OCI-LY3 (cell line): Measurements from ENCODE around the gene ZNF644.

Source experiments
- H2AFZ ChIP-seq: fragments of 200-600, 300-600 bp; shearing (Covaris generic); 2 replicates; pipeline ENCODE4 v1.6.0; 2014; ENCODE audit warnings: antibody characterized with exemption, low read depth, low read length
- H3K27ac ChIP-seq: fragments of 200-600, 300-600 bp; sonication (generic); 2 replicates; pipeline ENCODE4 v1.5.1; 2014; ENCODE audit warnings: mild to moderate bottlenecking, low read length, moderate library complexity, mixed read lengths
- H3K27me3 ChIP-seq: fragments of 200-600, 300-600 bp; sonication (generic); 2 replicates; pipeline ENCODE4 v1.6.1; 2014; ENCODE audit warnings: low read depth, low read length, mixed read lengths
- H3K36me3 ChIP-seq: fragments of 200-600, 300-600 bp; sonication (generic); replicated peaks from 2 replicates; pipeline ENCODE3; 2014; ENCODE audit warnings: low read depth, low read length, mixed read lengths
- H3K4me1 ChIP-seq: fragments of 300-600, 200-600 bp; sonication (generic); 2 replicates; pipeline ENCODE4 v1.6.1; 2014; ENCODE audit warnings: low read length, mixed read lengths
- H3K4me2 ChIP-seq: fragments of 200-600, 300-600 bp; sonication (generic); 2 replicates; pipeline ENCODE4 v1.6.1; 2014; ENCODE audit warnings: low read length, mixed read lengths
- H3K4me3 ChIP-seq: fragments of 300-600, 200-600 bp; sonication (generic); 2 replicates; pipeline ENCODE4 v1.5.1; 2014; ENCODE audit warnings: antibody characterized with exemption, mild to moderate bottlenecking, low read length, moderate library complexity
- H3K79me2 ChIP-seq: fragments of 300-600, 200-600 bp; shearing (Covaris generic); 2 replicates; pipeline ENCODE4 v1.6.1; 2014; ENCODE audit warnings: mild to moderate bottlenecking, low read length, mixed read lengths
- H3K9ac ChIP-seq: fragments of 300-600, 200-600 bp; shearing (Covaris generic); 2 replicates; pipeline ENCODE4 v1.6.0; 2014; ENCODE audit warnings: mild to moderate bottlenecking, low read length, moderate library complexity
- H3K9me3 ChIP-seq: fragments of 200-600, 300-600 bp; shearing (Covaris generic); 2 replicates; pipeline ENCODE4 v1.6.1; 2014; ENCODE audit warnings: low read length, mixed read lengths; ENCODE audit not compliant: insufficient read depth
- H4K20me1 ChIP-seq: fragments of 200-600, 300-600 bp; sonication (generic); 2 replicates; pipeline ENCODE4 v1.6.1; 2016; ENCODE audit warnings: low read length, mixed read lengths; ENCODE audit not compliant: insufficient read depth
- EZH2phosphoT487 ChIP-seq: fragments of 200-600 bp; shearing (Covaris generic); IDR thresholded peaks from 2 replicates; pipeline ENCODE4 v1.6.1; 2018; ENCODE audit warnings: antibody characterized with exemption, mixed run types, low read depth
- TF ChIP-seq, protein P1 (sequence below): fragments of 200-600, 300-600 bp; sonication (generic); IDR thresholded peaks from 2 replicates; pipeline ENCODE4 v1.5.1; 2014; ENCODE audit warnings: antibody characterized with exemption, low read length, low read depth

The ZNF644 gene

GRCh38 chr1:91026320-91026719 lies 4.5 kb upstream of the ZNF644 start:
- no peak overlapping the region for H3K4me2 ChIP-seq
- no peaks in the 10 kb centered on the region for H3K36me3 ChIP-seq
- H4K20me1 ChIP-seq: no peaks in the 10 kb centered on the region
- no peak overlapping the region for H3K9ac ChIP-seq
- TF ChIP-seq, protein P1, sequence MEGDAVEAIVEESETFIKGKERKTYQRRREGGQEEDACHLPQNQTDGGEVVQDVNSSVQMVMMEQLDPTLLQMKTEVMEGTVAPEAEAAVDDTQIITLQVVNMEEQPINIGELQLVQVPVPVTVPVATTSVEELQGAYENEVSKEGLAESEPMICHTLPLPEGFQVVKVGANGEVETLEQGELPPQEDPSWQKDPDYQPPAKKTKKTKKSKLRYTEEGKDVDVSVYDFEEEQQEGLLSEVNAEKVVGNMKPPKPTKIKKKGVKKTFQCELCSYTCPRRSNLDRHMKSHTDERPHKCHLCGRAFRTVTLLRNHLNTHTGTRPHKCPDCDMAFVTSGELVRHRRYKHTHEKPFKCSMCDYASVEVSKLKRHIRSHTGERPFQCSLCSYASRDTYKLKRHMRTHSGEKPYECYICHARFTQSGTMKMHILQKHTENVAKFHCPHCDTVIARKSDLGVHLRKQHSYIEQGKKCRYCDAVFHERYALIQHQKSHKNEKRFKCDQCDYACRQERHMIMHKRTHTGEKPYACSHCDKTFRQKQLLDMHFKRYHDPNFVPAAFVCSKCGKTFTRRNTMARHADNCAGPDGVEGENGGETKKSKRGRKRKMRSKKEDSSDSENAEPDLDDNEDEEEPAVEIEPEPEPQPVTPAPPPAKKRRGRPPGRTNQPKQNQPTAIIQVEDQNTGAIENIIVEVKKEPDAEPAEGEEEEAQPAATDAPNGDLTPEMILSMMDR: no peak
- no peak for TF ChIP-seq EZH2phosphoT487
- no peak overlapping the region for H3K27ac ChIP-seq
- no peaks in the 10 kb centered on the region for H3K9me3 ChIP-seq
- no peak overlapping the region for H2AFZ ChIP-seq
- peaks cover 11% of the 10 kb centered on the region for H3K79me2 ChIP-seq
- no peak overlapping the region for H3K4me3 ChIP-seq
- H3K27me3 ChIP-seq: no peaks in the 10 kb centered on the region
- H3K4me1 ChIP-seq: peaks cover 27% of the 10 kb centered on the region

DNA sequence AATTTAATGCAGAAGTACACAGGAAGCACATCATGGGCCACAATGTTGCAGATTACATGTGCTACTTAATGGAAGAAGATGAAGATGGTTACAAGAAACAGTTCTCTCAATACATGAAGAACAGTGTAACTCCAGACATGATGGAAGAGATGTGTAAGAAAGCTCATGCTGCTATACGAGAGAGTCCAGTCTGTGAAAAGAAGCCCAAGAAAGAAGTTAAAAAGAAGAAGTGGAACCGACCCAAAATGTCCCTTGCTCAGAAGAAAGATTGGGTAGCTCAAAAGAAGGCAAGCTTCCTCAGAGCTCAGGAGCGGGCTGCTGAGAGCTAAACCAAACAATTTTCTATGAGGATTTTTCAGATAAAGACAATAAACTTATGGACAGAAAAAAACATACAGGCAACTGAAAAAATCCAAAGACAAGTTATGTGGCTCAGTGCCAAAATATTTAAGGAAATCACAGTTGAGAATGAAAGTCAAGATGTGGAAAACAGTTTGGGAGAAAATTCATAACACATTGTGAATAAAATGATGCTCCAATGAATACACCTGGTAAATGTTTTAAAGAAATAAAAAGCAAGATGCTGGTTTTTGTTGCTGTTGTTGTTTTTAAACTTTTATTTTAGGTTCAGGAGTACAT lies 2.8 kb upstream of the ZNF644 start:
- Histone ChIP-seq H3K4me1 (peaks cover 38% of the 10 kb centered on the region), H3K4me2 (peak overlapping the region; percentile 43)

GRCh38 chr1:91022518-91022929 lies 689 bp upstream of the ZNF644 start:
- Histone ChIP-seq H3K4me1 (peaks cover 54% of the 10 kb centered on the region), H3K79me2 (peaks cover 49% of the 10 kb centered on the region), H3K36me3 (peaks cover 24% of the 10 kb centered on the region), H3K27me3 (no peaks in the 10 kb centered on the region), H4K20me1 (peaks cover 30% of the 10 kb centered on the region), H3K4me3 (peak overlapping the region; percentile 99), H2AFZ (peak overlapping the region; percentile 77), H3K9me3 (no peaks in the 10 kb centered on the region), H3K9ac (peak overlapping the region; percentile 97), H3K4me2 (peak overlapping the region; percentile 90), H3K27ac (peak overlapping the region; percentile 96)
- TF ChIP-seq EZH2phosphoT487: no peak
- TF ChIP-seq, protein P1: no peak

More for the DNA sequence above, 2.8 kb upstream of the ZNF644 start:
- TF ChIP-seq, protein P1: no peak
- TF ChIP-seq EZH2phosphoT487: no peak
- Histone ChIP-seq H3K9me3 (no peaks in the 10 kb centered on the region), H4K20me1 (peaks cover 11% of the 10 kb centered on the region), H3K9ac (no peak overlapping the region), H3K4me3 (no peak overlapping the region), H3K27ac (peak overlapping the region; percentile 50), H3K79me2 (peaks cover 28% of the 10 kb centered on the region), H2AFZ (no peak overlapping the region), H3K36me3 (peaks cover 14% of the 10 kb centered on the region), H3K27me3 (no peaks in the 10 kb centered on the region)

- TF ChIP-seq, protein P1: no peak
- no peak for TF ChIP-seq EZH2phosphoT487
- Histone ChIP-seq H3K4me3 (peak overlapping the region; percentile 99), H3K4me2 (peak overlapping the region; percentile 93), H2AFZ (no peak overlapping the region), H3K9me3 (no peaks in the 10 kb centered on the region), H3K4me1 (peaks cover 61% of the 10 kb centered on the region), H3K27me3 (no peaks in the 10 kb centered on the region), H3K36me3 (peaks cover 26% of the 10 kb centered on the region), H3K9ac (peak overlapping the region; percentile 97), H3K27ac (peak overlapping the region; percentile 96), H4K20me1 (peaks cover 44% of the 10 kb centered on the region), H3K79me2 (peaks cover 63% of the 10 kb centered on the region)
Observed at GRCh38 chr1:91020967-91021685, 709 bp downstream of the ZNF644 start.
